Posterior cingulate gyrus (tissue), 11 donors: ENCODE measurements around the gene NIPBL.
"Not testable (repeated sequence)": the region's sequence is repeated elsewhere in the genome, so short reads cannot be mapped to it uniquely, and the experiment has no call there.

Experiments
- DNase-seq, 10 donors: peaks; one replicate each; pipeline versions ENCODE4 v3.0.0 to v3.0.0-alpha.2; 2020 to 2021; ENCODE audit warnings: mixed read lengths in 3 of 10
- intact Hi-C: fragments of 100-400 bp; cut with DNase I; formaldehyde crosslinking; loops from one replicate; pipeline ENCODE4 v1.15.1; 2023

NIPBL gene

DNA sequence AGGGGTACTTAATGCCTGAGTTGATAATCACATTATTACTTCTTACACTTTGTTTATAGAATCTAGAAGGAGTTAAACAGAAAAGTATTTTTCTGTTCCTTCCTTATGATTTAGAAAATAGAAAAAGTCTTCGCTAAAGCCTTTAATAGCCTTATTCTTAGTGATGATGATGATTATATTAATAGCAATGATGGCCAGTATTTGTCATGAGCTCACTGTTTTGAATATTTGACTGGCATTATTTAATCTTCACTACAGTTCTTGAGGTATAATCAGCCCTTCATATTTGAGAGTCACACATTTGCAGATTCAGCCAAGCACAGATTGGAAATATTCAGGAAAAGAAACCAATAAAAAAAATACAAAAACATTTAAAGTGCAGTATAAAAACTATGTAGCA, 23.3 kb downstream of the NIPBL start:
- DNase-seq, result no peak
- intact Hi-C loops, result no loop called here

DNA sequence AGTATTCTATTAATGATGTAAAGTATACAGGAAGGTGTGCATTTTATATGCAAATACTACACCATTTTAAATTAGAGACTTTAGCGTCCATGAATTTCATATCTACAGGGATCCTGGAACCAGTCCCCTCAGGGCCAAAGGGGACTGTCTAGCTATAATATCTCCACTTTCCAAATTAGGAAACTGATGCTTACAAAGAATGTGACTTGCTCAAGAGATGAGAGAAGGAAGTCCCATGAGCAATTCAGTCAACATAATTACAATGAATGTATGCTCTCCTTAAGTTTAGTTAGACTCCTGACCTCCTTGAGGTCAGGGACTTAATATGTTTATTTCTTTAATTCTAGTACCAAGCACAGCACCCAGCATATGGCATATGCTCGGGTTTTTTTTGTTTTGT, 23.7 kb downstream of the NIPBL start:
- intact Hi-C loops, result no loop called here
- no peak for DNase-seq

DNA sequence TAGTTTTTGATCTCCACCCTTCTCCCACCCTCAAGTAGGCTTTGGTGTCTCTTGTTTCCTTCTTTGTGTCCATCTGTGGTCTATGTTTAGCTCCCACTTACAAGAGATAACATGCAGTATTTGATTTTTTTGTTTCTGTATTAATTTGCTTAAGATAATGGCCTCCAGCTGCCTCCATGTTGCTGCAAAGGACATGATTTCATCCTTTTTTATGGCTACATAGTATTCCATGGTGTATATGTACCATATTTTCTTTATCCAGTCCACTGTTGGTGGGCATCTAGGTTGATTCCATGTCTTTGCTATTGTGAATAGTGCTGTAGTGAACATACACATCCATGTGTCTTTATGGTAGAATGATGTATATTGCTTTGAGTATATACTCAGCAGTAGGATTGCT, 24.5 kb downstream of the NIPBL start:
- intact Hi-C loops, DNase-seq: not testable (repeated sequence)

DNA sequence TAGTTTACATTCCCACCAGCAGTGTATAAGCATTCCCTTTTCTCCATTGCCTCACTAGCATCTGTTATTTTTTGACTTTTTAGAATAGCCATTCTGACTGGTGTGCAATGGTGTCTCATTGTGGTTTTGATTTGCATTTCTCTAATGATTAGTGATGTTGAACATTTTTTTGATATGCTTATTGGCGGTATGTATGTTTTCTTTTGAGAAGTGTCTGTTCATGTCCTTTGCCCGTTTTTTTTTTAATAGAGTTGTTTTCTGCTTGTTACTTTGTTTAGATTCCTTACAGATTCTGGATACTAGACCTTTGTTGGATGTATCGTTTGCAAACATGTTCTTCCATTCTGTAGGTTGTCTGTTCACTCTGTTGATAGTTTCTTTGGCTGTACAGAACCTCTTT, 25.3 kb downstream of the NIPBL start:
- DNase-seq, result no peak
- intact Hi-C loops, result no loop called here

DNA sequence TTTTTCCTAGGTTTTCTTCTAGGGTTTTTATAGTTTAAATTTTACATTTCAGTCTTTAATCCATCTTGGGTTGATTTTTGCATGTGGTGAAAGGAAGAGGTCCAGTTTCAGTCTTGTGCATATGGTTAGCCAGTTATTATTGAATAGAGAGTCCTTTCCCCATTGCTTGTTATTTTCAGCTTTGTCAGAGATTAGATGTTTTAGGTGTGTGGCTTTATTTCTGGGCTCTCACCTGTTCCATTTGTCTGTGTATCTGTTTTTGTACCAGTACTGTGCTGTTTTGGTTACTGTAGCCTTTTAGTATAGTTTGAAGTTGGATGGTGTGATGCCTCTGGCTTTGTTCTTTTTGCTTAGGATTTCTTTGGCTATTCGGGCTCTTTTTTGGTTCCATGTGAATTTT, 25.8 kb downstream of the NIPBL start:
- DNase-seq, result no peak
- intact Hi-C loops, result no loop called here

DNA sequence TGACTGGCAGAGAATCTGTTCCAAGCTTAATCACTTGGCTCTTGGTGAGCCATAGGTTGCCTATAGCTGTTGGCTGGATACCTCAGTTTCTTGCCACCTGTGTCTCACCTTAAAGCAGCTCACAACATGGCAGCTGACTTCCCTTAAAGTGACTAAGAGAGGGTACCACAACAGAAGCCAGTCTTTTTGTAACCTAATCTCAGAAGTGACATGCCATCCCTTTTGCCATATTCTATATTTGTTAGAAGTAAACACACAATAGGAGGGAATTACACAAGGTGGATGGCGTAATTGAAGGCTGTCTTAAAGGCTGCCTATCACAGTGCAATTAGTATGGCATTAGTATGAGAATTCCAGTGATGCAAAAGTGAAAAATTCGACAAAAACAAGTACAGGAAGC, 28.1 kb downstream of the NIPBL start:
- no peak for DNase-seq
- intact Hi-C loops, result no loop called here

DNA sequence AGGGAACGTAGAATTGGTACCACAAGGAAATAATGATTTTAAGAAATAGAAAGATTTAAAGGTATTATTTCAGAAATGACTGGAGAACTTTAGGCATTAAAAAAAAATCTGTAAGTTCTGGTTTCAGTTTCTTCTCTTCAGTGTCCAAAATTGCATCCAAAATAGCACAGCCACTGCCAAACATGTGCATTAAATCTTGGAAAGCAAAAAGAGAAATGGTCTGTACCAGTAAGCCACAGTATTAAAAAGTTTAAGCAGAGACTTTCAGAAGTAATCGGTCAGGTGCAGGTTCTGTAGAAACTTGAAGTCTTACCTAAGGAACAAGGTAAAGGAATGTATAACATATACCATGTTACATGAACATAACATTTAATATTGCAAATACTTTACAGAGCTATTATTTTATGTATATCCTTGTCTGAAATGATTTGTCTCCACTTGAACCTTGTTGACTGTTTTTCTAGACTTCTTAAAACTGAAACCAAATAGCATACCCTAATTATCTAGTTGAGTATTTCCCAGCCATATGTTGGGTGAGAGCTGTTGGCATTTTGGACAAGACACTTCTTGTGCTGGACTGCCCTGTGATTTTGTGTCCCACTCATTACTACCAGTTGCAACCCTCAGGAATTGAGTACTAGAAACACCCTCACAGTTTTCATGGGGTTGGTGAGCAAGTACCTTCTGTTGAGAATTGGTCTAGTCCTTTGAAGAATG, 32.1 kb downstream of the NIPBL start:
- no peak for DNase-seq
- intact Hi-C loops, result no loop called here

DNA sequence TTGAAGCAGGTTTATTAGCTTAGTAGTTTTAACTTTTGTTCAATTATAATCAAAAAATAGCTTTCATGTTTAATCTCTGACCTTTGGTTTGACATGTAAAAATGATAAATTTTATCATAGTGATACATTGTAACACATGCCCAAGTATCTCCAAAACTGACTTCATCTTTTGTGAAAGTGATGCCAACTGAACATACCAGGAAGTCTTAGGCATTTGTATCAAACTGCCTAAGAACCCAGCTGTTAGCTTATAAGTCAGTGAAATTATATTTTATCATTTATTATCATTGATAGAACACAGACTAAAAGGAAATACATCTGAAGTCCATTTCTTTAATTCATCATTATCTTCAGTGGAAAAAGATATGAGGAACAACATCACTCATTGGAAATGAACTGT, 39.1 kb downstream of the NIPBL start:
- no peak for DNase-seq

DNA sequence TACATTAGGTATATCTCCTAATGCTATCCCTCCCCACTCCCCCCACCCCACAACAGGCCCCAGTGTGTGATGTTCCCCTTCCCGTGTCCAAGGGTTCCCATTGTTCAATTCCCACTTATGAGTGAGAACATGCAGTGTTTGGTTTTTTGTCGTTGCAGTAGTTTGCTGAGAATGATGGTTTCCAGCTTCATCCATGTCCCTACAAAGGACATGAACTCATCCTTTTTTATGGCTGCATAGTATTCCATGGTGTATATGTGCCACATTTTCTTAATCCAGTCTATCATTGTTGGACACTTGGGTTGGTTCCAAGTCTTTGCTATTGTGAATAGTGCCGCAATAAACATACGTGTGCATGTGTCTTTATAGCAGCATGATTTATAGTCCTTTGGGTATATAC, 40.0 kb downstream of the NIPBL start:
- intact Hi-C loops, DNase-seq: not testable (repeated sequence)

More for the DNA sequence above, 39.1 kb downstream of the NIPBL start:
- intact Hi-C loops, result no loop called here

DNA sequence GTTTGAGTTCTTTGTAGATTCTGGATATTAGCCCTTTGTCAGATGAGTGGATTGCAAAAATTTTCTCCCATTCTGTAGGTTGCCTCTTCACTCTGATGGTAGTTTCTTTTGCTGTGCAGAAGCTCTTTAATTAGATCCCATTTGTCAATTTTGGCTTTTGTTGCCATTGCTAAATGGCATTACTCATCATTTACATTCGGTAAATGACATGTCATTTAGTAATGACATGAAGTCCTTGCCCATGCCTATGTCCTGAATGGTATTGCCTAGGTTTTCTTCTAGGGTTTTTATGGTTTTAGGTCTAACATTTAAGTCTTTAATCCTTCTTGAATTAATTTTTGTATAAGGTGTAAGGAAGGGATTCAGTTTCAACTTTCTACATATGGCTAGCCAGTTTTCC, 40.8 kb downstream of the NIPBL start:
- DNase-seq, intact Hi-C loops: not testable (repeated sequence)

DNA sequence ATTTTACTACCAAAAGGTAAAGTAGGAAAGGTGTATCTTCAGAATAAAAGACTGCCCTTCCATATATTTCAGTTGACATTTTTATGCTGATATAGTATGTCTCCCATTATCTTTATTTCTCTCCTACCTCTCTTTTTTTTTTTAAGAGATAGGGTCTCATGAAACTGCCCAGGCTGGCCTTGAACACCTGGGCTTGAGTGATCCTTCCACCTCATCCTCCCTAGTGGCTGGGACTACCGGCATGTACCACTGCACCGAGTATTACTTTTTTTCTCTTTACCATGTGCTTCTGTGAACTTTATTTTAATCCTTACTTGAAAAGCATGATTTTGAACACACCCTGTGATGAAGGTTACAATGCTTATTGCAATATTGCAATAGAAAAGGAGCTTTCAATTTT, 42.7 kb downstream of the NIPBL start:
- DNase-seq, result no peak
- intact Hi-C loops, result no loop called here

DNA sequence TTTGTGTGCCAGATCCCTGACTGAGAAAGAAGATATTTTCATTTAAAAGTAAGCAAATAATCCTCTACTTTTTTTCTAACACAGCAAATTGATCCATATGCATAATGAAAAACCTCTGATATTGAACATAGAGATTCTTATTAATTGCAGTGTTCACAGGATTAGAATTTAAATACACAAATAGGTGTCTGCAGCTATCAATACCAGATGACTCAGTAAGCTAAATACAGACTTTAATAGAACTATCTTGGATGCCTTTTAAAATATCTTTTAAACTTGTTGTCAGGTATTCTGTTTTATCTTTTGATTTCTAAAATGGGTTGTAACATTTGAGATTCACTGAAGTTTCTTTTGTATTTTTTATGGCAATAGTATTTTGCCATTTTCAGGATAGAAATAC, 43.1 kb downstream of the NIPBL start:
- DNase-seq, result no peak
- intact Hi-C loops, result no loop called here

DNA sequence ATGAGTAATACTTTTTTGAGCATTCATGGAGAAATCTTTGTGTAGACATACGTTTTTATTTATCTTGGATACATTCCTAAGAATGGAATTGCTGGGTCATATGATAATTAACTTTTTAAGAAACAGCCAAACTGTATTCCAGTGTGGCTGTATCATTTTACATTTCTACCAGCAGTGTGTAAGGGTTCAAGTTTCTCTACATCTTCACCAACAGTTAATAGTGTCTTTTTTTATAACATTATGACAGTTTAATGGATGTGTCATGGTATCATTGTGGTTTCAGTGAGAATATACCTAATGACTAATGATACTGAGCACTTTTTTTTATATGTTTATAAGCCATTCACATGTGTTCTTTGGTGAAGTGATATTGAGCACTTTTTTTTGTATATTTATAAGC, 52.4 kb downstream of the NIPBL start:
- no peak for DNase-seq
- intact Hi-C loops, result no loop called here

DNA sequence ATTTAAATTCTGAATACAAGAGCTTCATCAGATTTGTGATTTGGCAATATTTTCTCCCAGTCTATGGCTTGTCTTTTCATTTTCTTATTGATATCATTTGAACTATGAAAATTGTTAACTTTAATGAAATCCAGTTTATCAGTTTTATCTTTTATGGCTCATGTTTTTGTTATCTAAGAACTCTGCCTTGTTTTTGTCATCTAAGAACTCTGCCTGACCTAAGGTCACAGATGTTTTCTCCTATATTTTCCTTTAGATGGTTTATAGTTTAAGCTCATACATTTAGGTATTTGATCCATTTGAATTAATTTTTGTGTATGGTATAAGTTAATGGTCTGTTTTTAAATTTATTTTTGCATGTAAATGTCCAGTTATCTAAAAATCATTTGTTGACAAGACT, 52.9 kb downstream of the NIPBL start:
- no peak for DNase-seq
- intact Hi-C loops, result no loop called here

DNA sequence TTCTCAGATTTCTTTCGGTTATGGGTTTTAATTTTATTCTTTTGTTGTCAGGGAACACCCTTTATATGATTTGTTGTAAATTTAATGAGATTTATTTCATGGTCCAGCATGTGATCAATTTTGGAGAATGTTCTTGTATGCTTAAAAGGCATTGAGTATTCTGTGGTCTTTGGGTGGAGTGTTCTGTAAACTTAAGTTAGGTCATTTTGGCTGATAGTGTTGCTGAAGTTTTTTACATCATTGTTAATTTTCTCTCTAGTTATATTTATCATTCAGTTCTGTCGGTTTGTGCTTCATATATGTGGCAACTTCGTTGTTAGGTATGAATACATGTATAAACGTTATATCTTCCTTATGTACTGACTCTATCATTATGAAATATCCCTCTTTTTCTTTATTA, 55.5 kb downstream of the NIPBL start:
- intact Hi-C loops, result no loop called here
- no peak for DNase-seq

DNA sequence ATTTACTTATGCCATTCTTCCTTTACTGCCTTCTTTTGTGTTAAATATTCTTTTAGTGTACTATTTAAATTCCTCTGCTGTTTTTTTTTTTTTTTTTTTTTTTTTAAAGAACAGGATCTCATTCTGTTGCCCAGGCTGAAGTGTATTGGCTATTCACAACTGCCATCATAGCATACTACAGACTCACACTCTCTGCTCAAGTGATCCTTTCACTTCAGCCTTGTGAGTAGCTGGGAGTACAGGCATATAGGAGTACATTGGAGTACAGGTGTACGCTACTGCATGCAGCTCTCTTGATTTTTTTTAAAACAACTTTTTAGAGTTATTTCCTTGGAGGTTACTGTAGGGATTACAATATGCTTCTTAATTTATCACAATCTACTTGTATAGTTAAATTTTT, 56.1 kb downstream of the NIPBL start:
- no peak for DNase-seq
- intact Hi-C loops, result no loop called here

DNA sequence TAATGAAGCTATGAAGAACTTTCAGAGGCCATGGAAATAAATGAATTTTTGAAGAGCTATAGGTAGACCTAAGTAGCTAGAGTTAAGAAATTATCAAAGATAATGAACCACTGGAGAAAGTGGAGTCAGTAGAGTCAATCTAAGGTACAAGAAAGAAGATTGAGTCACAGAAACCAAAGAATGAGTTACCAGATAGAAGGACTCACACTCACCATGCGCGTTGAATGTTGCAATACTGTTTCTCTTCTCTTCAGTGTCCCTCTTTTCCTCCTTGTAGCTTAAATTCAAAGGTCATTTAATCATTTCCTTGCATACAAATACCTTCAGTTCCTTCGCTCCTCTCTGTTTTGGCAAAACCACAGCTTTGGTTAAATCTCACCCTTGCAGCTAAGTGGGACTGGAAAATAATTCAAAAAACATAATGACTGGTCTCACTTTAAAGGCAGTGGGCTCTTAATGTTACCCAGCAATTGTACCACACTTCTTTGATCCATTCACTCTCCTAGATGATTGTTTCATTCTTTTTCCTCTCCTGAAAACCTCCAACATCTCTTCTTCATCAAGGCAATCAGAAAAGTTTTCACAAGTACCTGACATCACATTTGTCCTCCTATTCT, 58.3 kb downstream of the NIPBL start:
- no peak for DNase-seq
- intact Hi-C loops, result no loop called here

DNA sequence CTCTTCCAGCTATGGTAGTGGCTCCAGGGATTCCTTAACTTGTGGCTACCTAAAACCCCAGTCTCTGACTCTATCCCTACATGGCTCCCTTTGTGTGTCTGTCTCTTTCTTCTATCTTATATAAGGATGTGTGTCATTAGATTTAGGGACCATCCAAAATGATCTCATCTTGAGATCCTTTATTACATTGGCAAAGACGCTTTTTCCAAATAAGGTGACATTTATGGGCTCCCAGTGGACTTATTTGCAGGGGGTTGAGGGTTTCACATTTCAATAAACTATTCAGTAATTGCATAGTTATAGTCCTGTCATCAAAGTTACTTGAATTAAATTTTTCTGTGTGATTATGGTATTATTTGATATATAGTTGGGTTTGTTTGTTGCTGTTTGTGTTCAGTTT, 59.2 kb downstream of the NIPBL start:
- no peak for DNase-seq
- intact Hi-C loops, result no loop called here

DNA sequence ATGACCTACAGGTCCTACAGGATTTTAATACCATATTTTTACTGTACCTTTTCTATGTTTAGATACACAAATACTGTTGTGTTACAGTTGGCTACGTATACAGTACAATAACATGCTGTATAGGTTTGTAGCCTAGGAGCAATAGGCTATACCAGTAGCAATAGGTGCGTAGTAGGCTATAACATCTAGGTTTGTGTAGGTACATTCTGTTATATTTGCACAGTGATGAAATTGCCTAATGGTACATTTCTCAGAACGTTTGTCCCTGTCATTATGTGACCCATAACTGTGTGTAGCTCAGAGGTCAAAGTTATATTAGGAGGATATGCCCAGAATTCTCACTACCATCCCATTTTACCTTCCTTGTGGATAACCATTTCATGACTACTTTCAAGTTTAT, 59.7 kb downstream of the NIPBL start:
- intact Hi-C loops, result no loop called here
- no peak for DNase-seq

DNA sequence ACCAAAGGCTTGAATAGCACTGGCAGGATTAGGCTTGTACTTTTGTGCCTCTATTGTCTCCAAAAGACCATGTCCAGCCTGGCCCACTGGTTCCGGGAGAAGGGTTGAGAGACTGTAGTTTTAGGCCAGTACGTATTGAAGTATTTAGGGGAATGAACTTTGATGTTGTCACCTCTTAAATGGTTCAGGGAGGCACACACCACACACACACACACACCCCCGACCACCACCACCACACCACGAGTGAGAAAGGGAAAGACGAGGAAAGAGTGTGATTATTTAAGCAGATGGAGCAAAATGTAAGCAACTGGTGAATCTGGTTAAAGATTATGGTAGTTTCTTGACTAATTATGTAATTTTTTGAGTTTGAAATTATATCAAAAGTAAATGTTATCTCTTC, 61.6 kb downstream of the NIPBL start:
- DNase-seq, result no peak
- intact Hi-C loops, result no loop called here

DNA sequence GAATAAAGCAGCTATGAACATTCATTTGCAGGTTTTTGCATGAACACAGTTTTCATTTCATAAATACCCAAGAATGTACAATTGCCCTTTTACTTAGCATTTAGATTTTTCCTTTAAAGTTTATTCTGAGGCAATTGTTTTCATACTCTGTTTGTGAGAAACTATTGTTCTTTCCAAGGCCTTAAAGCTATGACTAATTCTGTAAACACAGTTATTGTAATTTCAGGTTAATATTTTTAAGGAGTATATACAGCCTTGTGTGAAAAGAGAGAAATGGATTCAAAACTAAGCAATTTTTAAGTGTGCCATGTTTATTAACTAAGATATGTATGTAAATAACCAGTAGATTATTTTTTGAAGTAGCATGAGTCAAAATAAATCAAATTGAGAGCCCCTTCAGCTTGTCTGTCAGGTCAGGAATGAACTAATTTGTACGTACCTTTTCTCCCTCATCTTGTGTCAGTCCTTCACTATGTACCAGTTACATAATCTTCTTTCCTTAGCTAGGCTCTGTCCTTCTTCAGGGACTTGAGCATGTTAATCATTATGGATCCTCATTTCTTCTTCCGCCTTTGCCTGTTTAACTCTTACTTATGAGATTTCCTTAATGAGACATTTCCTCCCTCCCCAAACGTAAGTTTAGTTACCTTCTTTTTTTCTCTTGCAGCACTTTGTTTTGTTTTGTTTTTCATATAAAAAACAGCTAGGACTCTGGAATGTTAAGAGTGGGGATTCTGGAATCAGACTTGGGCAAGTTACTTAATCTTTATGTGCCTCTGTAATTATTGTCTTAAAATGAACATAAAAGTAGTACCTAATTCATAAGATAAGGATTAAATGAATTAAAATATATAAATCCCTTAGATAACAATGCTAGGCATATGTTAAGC, 63.6 kb downstream of the NIPBL start:
- DNase-seq, result no peak
- intact Hi-C loops, result no loop called here

DNA sequence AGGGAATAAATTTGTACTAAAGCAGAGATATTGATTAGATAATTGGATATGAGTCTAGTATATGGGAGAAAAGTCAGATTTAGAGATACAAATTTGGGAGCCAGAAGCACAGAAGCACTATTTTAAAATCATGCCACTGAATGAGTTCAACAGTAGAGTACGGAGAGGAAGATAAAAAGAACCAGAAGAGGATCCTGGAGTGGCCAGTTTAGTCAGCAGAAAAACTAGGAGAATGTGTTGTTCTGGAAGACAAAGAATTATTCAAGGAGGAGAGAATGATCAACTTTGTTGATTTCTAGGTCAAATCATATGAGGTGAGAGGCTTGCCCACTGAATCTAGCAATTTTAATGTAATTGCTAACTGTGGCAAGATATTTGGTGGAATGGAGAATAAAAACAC, 67.0 kb downstream of the NIPBL start:
- DNase-seq, result no peak
- intact Hi-C loops, result no loop called here
